Fibroblast of lung (primary cell): ENCODE measurements around the gene PPP1R13B. TPM values are rescaled to one million over a fixed set of nuclear protein-coding genes. Genes with fewer than 3 reads are reported as not detected.
"Not testable (repeated sequence)": the region's sequence is repeated elsewhere in the genome, so short reads cannot be mapped to it uniquely, and the experiment has no call there.

Experiments used
- DNase-seq, 2 donors: peaks; one replicate each; pipeline versions ENCODE4 v3.0.0 to v3.0.0-alpha.2; 2010; ENCODE audit warnings: low read depth in 2 of 2
- H2AFZ ChIP-seq: 2 replicates; pipeline ENCODE4 v1.5.1; 2012; ENCODE audit warnings: low read length, control low read depth, inconsistent platforms
- H3K27ac ChIP-seq: 2 replicates; pipeline ENCODE4 v1.5.1; 2011; ENCODE audit warnings: low read length, control low read depth; ENCODE audit not compliant: insufficient read depth
- H3K27me3 ChIP-seq: 2 replicates; pipeline ENCODE4 v1.5.1; 2011; ENCODE audit warnings: mild to moderate bottlenecking, low read length; ENCODE audit not compliant: control insufficient read depth, insufficient read depth
- H3K36me3 ChIP-seq: 2 replicates; pipeline ENCODE4 v1.5.1; 2011; ENCODE audit warnings: low read length; ENCODE audit not compliant: control insufficient read depth, insufficient read depth
- H3K4me1 ChIP-seq: 2 replicates; pipeline ENCODE4 v1.5.1; 2011; ENCODE audit warnings: low read length; ENCODE audit not compliant: control insufficient read depth, insufficient read depth; ENCODE audit errors: extremely low read depth
- H3K4me2 ChIP-seq: 2 replicates; pipeline ENCODE4 v1.5.1; 2011; ENCODE audit warnings: low read length, control low read depth; ENCODE audit not compliant: insufficient read depth; ENCODE audit errors: extremely low read depth
- H3K4me3 ChIP-seq, 4 experiments: fragments of 200-600 bp in 1 of 4; sonication (generic) in 1 of 4; replicated peaks in 1 of 4; 2 replicates each; pipeline ENCODE4 v1.5.1; 2011 to 2016; ENCODE audit warnings: low read length in 4 of 4, low read depth in 3 of 4, mild to moderate bottlenecking in 3 of 4, control low read depth in 2 of 4, inconsistent platforms in 1 of 4, mixed read lengths in 1 of 4; ENCODE audit not compliant: insufficient read depth in 1 of 4; ENCODE audit errors: control extremely low read depth in 1 of 4
- H3K79me2 ChIP-seq: 2 replicates; pipeline ENCODE4 v1.5.1; 2012; ENCODE audit warnings: mild to moderate bottlenecking, low read length, inconsistent platforms; ENCODE audit not compliant: control insufficient read depth, insufficient read depth
- H3K9ac ChIP-seq: 2 replicates; pipeline ENCODE4 v1.5.1; 2011; ENCODE audit warnings: mild to moderate bottlenecking, low read length, control low read depth; ENCODE audit not compliant: insufficient read depth
- H3K9me3 ChIP-seq: 2 replicates; pipeline ENCODE4 v1.5.1; 2012; ENCODE audit warnings: low read depth, low read length; ENCODE audit not compliant: control insufficient read depth, insufficient read depth
- H4K20me1 ChIP-seq: 2 replicates; pipeline ENCODE4 v1.5.1; 2011; ENCODE audit warnings: low read length; ENCODE audit not compliant: control insufficient read depth, insufficient read depth; ENCODE audit errors: extremely low read depth
- EZH2 ChIP-seq: IDR thresholded peaks from 2 replicates; pipeline ENCODE4 v1.5.1; 2012; ENCODE audit warnings: low read length, control low read depth, mild to moderate bottlenecking; ENCODE audit errors: missing control alignments
- polyA plus RNA-seq, 2 donors: library from polyadenylated mRNA; depleted of rRNA in 1 of 2; stranded (reverse) in 1 of 2; unstranded in 1 of 2; fragments of >200 nt; gene quantifications; 2 replicates each; pipeline ENCODE4 v1.2.1, GENCODE V29; 2011 to 2012; ENCODE audit warnings: missing spikeins in 1 of 2
- total RNA-seq: library from RNA; depleted of rRNA; stranded (reverse); fragments of >200 nt; gene quantifications from 2 replicates; pipeline ENCODE4 v1.2.1, GENCODE V29; 2014
- TF ChIP-seq, protein P1 (sequence below), 2 donors: IDR thresholded peaks in 1 of 2; conservative IDR thresholded peaks in 1 of 2; 1 replicate in 1 of 2; 2 replicates in 1 of 2; pipeline ENCODE4 v1.5.1; 2011 to 2012; ENCODE audit warnings: low read length in 2 of 2, control low read depth in 1 of 2, inconsistent platforms in 1 of 2, low read depth in 1 of 2, mild to moderate bottlenecking in 1 of 2

The PPP1R13B gene
- total and polyA plus RNA-seq, 2 donors (not counting 1 experiment from before 2014, with no cell fraction given): 2.0 to 2.7 TPM

DNA sequence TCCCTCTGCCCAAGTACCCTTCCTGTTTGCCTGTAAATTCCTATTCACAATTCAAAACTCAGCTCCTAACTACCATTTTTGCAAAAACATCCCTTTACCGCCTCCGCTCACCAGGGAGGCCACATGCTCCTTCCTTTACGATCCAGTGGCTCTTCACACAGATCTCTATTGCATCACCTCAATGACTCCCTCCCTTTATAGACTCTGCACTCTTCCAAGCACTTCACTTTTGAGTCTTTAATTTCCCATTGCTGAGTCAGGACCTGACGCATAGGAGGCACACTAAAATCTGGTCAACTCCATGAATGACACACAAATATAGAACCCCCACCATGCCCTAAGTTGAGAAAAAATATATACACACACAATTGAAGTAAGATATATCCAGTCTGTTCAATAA, 45.9 kb downstream of the PPP1R13B start:
- TF ChIP-seq, protein P1, sequence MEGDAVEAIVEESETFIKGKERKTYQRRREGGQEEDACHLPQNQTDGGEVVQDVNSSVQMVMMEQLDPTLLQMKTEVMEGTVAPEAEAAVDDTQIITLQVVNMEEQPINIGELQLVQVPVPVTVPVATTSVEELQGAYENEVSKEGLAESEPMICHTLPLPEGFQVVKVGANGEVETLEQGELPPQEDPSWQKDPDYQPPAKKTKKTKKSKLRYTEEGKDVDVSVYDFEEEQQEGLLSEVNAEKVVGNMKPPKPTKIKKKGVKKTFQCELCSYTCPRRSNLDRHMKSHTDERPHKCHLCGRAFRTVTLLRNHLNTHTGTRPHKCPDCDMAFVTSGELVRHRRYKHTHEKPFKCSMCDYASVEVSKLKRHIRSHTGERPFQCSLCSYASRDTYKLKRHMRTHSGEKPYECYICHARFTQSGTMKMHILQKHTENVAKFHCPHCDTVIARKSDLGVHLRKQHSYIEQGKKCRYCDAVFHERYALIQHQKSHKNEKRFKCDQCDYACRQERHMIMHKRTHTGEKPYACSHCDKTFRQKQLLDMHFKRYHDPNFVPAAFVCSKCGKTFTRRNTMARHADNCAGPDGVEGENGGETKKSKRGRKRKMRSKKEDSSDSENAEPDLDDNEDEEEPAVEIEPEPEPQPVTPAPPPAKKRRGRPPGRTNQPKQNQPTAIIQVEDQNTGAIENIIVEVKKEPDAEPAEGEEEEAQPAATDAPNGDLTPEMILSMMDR (conservative IDR thresholded peaks at IDR 0.05 in 1 of 2, IDR thresholded peaks at IDR 0.05 in 1 of 2; ENCODE audit: low read depth in 1 of 2, low read length in 2 of 2): no peak
- no peak for TF ChIP-seq EZH2
- H3K4me1 ChIP-seq: no peaks in the 10 kb centered on the region
- H3K36me3 ChIP-seq: no peaks in the 10 kb centered on the region
- H3K27ac ChIP-seq: no peak overlapping the region
- H2AFZ ChIP-seq: no peak overlapping the region
- no peak overlapping the region for H3K4me2 ChIP-seq
- H4K20me1 ChIP-seq: no peaks in the 10 kb centered on the region
- H3K4me3 ChIP-seq: no peak overlapping the region
- no peaks in the 10 kb centered on the region for H3K79me2 ChIP-seq
- H3K27me3 ChIP-seq: no peaks in the 10 kb centered on the region
- peak; percentile 53 to 90 for DNase-seq
- H3K9ac ChIP-seq: no peak overlapping the region
- no peaks in the 10 kb centered on the region for H3K9me3 ChIP-seq

DNA sequence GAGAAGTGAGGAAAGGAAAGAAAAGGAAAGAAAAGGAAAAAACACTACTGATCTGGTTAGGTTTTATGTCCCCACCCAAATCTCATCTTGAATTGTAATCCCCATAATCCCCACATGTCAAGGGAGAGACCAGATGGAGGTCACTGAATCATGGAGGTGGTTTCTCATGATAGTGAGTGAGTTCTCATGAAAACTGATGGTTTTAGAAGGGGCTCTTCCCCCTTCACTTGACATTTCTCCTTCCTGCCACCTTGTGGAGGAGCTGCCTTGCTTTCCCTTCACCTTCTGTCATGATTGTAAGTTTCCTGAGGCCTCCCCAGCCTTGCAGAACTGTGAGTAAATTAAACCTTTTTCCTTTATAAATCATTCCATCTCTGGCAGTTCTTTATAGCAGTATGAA, 54.2 kb downstream of the PPP1R13B start:
- not testable (repeated sequence) for H3K27me3 ChIP-seq

DNA sequence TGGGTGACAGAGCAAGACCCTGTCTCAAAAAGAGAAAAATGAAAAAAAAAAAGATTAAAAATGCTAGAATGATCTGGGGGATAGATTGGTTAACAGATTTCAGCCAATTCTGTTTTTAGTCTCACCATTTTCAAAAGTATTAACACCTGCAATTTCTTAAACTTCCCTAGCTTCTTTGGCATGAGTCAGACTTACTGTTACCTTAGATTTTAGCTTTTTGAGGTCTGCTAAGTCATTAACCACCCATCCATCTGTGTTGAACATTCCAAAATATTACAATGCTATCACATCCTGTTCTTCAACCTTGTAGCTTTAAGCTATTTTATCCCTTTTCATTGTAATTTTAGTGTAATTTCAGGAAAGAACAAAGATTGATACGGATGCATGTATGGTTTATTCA, 59.3 kb downstream of the PPP1R13B start:
- Histone ChIP-seq H4K20me1 (no peaks in the 10 kb centered on the region), H3K36me3 (no peaks in the 10 kb centered on the region), H3K4me1 (no peaks in the 10 kb centered on the region), H2AFZ (no peak overlapping the region), H3K9me3 (no peaks in the 10 kb centered on the region), H3K27me3 (no peaks in the 10 kb centered on the region), H3K4me3 (no peak overlapping the region), H3K27ac (no peak overlapping the region), H3K9ac (no peak overlapping the region), H3K4me2 (no peak overlapping the region), H3K79me2 (no peaks in the 10 kb centered on the region)
- TF ChIP-seq, protein P1 (conservative IDR thresholded peaks at IDR 0.05 in 1 of 2, IDR thresholded peaks at IDR 0.05 in 1 of 2; ENCODE audit: low read depth in 1 of 2, low read length in 2 of 2): no peak
- no peak for TF ChIP-seq EZH2
- DNase-seq: peak in 1 of 2 donors; percentile 30

More for the DNA sequence above, 54.2 kb downstream of the PPP1R13B start:
- not testable (repeated sequence) for H3K36me3 ChIP-seq, H3K4me3 ChIP-seq, H3K9me3 ChIP-seq, H3K9ac ChIP-seq, H4K20me1 ChIP-seq, DNase-seq, H3K27ac ChIP-seq, H3K4me2 ChIP-seq, H2AFZ ChIP-seq, H3K79me2 ChIP-seq, H3K4me1 ChIP-seq
